GM19438 (cell line): ENCODE results near the gene REEP6.
"Not testable (repeated sequence)": the region's sequence is repeated elsewhere in the genome, so short reads cannot be mapped to it uniquely, and the experiment has no call there.

Source experiments
- ATAC-seq: cut with Tn5 transposase; IDR thresholded peaks from one replicate; pipeline ENCODE4 v1.9.1; 2021; ENCODE audit warnings: low read depth; ENCODE audit not compliant: unreplicated experiment

REEP6 gene

DNA sequence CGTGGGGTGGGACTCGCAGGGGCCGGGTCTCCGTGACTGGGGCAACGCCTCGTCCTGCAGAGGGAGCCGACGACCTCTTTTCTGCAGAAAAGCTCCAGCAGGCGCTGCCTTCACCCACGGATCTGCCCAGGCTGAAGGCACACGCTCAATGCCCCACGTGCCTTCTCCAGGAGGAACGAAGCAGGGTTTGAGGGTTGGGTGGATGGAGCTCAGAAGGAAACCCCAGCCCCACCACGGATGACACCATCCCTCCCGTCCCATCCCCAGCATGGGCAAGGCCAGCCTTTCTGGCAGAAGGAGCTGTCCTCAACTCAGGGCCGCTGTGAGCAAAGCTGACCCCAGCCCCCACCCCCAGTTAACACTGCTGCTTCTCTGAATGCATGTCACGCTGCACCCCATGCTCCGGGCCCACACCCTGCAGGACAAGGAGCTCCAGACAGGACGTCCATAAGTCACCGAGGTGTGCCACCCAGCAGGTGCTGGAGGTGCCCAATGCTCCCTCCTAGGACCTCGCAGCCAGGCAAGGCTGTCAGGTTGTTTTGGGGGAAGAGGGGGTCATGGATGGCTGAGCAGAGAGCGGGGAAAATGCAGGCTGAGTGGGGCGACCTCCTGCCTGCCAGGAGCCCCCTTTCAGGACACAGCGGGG lies 19.3 kb upstream of the REEP6 start:
- no peak for ATAC-seq

DNA sequence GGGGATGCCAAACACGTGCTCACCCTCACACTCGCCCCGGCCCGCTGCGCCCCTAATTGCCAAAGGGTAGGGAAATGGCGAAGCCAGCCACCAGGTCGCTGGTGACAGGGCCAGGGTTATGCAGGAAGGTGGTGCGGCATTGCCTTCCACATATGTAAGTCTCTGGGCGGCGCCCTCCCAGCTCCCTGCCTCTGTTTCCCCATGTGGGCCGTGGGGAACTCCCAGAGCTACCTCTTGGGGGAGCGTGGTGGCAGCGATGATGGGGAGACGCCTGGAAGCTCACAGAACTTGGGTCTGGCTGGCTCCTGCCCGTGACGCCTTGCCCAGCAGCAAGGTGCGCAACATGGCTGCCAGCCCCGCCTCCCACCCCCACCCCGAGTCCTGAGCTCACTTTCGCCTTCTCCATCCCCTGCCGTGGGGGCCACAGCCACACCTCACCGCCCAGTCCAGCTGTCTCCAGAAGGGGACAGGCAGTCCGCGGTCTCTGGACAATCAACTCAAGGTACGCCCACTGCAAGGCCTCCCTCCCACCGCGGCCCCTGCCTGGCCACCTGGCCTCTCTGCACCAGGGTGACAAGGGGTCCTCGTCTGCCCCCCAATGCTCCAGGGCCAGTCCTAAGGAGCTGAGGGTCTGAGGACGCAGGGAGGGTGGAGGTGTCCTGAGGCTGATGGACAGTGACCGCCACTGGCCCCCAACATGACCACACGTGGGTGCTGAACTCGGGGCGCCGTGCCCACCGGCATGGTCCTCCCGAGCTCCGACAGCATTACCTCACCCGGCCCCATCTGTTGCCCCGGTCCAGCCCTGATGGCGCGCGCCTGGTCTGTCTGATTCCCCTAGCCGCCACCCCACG lies 18.5 kb upstream of the REEP6 start:
- ATAC-seq = no peak

DNA sequence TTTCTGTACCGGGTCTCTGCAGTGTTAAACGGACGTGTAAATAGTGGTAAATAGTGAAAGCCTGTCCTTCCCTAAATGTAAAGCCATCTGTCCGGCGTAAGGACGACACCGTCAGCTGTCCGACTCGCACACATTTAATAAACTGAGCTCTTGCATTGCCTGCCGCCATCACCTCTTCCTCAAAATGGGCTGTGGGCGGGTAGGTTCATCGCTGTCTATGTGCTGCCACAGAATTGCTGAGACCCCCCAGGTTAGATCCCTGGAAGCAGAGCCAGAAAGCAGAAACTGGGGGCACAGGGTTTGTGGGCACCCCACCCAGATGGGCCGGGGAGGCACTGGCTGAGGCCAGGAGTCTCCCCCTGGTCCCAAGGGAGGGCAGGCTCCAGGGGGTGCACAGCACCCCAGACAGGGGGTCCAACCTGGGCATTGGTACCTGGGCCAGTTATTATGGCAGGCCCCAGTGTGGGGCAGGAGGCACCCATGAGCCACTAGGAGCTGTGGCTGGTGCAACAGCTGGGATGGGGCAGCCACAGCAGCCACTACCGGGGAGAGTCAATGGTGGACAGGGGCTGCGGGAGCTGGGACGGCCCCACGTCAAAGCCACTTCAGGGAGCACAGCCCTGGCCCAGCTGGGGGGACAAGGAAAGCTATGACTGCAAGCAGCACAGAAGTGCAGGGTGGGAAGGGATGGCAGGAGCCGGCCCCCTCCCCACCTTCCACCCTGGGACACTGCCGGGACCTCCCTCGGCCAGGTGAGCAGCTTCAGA lies 17.7 kb upstream of the REEP6 start:
- no peak for ATAC-seq

DNA sequence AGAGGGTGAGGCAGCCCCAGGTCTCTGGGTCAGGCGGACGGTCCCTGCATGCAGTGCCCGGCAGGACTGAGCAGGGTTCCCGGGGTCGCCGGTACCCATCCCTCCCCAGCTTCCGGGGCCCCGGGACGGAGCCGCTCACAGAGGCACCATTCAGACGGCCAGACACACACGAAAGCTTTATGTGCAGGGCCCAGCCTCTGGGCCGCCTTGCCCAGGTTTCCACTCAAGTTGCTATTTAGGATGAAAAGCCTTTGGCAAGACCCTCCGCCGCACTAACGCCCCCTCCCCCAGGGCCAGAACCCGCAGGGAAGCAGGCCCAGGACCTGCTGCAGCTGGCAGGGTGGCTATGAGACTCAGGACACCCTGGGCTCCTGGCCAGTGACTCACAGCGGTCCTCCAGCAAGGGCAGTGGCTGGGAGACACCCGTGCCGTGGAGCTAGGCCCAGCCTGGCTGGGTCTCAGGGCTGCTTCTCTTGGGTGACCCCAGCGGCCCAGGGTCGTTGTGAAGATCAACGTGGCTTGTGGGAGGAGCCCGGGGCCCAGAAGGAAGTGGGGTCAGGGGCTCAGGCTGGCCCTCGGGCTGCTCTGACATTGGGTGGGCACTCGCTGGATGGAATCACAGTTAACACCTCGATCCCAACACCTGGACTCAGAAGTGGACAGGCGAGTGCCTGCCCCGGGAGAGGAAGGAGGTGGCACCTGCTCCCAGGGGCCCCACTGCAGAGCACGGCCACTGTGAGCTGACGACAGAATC lies 16.8 kb upstream of the REEP6 start:
- no peak for ATAC-seq

- no peak for ATAC-seq
Measured at GRCh38 chr19:1474765-1475351, 16.1 kb upstream of the REEP6 start.

DNA sequence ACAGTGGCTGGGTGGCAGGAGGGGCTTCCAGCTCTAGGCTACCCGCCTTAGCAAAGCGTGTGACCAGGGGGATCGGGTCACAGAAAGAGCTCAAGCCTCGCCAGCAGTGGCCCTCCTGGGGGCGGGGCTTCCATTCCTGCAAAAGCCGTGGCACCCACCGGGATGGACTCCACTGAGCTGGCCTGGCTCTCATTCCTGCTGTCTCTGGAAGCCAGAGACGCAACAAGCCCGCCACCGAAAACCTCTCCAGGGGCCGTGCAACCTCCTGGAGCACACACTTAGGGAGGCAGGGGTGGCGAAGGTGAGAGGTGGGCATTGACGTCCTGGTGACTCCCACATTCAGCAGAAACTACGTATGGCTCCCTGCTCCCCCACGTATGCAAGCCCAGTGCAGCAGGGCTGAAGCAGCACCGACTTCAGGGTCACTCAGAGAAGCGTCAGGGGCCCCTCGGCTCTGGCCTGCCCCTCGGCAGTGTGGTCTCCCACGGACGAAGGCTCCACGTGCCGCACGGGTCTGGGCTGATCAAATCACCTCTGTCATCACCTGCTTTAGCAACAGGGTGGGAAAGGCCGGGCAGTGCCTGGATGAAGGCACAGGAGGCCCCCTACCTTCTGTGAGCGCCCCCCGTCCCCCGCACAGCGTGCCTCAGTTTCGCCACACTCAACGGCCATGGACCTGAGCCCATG lies 15.1 kb upstream of the REEP6 start:
- ATAC-seq = no peak

DNA sequence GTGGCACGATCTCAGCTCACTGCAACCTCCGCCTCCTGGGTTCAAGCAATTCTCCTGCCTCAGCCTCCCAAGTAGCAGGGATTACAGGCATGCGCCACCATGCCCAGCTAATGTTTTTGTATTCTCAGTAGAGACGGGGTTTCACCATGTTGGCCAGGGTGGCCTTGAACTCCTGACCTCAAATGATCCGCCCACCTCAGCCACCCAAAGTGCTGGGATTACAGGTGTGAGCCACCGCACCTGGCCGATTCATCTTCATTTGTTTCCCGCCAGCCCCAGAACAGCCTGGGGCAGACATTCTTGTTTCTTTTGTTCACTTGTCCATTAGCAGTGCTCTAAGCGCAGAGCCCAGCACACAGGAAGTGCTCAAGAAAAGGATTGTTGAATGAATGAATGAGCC lies 13.9 kb upstream of the REEP6 start:
- ATAC-seq = not testable (repeated sequence)

DNA sequence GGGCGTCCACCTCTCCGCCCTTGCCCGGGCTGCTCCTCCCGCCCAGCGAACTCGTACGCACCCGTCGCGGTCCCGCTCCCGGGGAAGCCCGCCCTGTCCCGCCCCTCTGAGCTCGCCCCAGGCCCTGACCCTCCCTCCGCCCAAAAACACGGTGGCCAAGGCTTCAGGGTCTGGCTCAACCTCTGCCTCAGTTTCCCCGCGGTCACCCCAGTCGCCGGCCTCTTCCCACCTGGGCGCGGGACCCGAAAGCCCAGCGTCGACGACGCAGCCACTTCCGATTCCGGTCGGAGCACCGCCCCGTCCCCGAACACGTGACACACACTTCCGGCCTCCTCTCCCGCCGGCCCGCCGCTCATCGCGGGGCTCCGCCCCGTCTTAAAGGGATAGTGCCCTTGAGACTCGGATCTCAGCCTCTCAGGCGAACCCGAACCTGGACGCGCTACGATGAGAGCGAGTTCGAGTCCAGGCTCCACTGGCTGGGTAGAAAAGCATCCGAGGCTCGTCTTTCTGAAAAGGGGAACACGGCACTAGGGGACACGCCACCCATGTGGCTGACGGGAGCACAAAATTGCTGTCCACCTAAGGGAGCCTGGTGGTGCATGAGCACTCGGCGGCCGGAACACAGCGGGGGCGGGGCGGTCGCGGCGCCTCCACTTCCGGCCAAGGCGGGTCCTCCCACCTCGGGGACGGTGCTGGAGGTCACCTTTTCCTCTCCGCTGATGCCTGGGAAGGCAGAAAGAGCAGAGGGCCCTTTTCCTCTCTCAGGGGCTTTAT lies 11.9 kb upstream of the REEP6 start, which contains the start of gene C19orf25:
C19orf25 (minus strand) TSS at position 282 of the 774 bp plus-strand sequence. CDS start 312 bp downstream, outside the sequence.
- ATAC-seq = peak; percentile 89

DNA sequence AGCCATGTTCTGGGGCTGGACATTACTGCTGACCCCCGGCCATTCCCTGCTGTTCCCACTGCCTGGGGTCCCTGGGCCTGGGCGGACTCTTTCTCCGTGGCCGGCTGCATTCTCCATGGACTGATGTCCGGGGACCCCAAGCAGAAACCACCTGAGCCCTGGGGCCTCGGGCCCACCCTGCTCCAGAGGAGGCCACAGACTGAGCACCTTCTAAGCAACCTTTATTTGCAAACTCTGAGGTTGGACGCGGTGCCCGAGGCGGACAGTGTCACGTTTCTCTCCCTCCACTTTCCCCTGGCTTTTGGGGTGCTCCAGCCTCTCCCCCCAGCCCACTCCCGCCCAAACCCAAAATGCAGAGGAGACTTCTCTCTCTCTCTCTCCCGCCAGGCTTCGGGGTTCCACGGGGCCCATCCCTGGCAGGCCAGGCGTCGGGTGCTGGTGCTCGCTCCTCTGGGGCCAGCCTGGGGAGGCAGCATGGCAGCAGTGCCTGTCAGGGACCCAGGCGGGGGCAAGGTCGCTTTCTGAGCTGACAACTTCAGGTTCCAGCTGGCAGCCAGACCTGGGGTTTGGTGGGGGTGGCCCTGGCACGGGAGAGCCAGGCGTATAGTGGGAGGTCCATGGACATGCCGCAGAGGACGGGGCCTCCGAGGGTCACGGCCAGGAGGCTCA lies 9.6 kb upstream of the REEP6 start:
- ATAC-seq = no peak

DNA sequence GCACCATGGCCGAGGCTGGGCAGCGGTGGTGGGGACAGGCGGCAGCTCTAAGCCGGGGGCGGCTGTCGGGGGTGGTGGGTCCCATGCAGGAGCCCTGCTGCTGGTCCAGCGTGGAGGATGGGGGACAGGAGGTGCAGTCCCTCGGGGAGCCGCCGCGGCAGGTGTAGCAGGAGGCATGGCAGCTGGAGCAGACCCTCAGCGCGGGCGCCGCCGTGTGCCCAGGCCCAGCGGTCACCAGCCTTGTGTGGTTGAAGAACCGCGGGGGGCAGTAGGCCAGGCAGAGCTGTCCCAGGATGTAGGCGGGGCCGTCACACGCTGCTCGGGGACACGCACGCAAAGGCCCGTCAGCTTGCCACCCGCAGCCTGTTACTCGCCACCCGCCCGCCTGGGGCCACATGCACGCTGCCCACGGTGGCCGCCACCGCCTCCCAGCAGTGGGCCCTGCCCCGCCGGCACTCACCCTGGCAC lies 9.1 kb upstream of the REEP6 start:
- no peak for ATAC-seq

- ATAC-seq = no peak
Measured at GRCh38 chr19:1482361-1483130, 8.4 kb upstream of the REEP6 start.

GRCh38 chr19:1483131-1483978 lies 7.6 kb upstream of the REEP6 start:
- no peak for ATAC-seq

DNA sequence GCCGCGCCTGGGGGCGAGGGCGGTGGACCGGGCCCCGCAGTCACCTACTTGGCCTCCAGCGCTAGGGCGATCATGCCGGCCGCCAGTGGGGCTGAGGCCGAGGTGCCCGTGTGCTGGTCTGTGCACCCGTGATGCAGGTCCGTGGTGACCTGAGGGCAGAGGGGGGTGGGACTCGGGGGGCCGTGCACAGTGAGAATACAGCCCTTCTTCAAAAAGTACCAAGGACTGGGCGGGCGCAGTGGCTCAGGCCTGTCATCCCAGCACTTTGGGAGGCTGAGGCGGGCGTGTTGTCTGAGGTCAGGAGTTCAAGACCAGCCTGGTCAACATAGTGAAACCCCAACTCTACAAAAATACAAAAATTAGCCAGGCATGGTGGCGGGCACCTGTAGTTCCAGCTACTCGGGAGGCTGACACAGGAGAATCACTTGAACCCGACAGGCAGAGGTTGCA lies 7.0 kb upstream of the REEP6 start:
- no peak for ATAC-seq

- ATAC-seq = no peak
Measured at GRCh38 chr19:1486720-1487575, 4.0 kb upstream of the REEP6 start.

DNA sequence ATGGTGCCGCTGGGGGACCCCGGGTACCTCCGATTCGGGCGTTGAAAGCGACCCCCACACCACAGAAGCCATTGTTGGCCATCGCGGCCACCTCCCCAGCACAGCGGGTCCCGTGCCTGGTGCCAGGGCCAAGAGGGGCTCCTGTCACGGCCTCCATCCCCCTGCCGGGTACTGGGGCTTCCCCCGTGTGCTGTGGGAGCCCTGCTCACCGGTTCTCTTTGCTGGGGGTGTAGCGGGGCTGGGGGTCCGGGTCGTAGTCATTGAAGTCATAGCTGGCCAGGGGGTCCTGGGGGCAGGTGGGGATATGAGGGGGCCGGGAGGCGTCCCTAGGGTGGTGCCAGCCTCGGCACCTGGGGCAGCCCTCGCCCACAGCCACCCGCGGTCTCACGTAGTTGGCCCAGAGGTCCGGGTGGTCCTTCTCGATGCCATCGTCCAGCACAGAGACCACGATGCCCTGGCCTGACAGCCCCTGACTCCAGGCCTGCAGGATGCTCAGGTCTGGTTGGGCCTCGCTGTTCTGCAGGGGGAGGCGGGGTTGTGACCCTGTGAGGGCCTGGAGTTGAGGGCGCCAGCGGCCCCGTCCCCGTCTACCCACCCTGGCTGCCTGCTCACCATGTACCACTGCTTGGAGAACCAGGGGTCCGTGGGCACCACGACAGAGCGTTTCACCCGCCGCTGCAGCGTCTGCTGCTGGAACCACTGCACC lies 3.3 kb upstream of the REEP6 start:
- ATAC-seq = no peak
